GM23338 (cell line): Measurements from ENCODE around the gene RAB30. TPM values are rescaled to one million over a fixed set of nuclear protein-coding genes. Genes with fewer than 3 reads are reported as not detected.
A peak's percentile ranks its signal among the peaks of the same experiment; 100 is the strongest.
"Not testable (repeated sequence)": the region's sequence is repeated elsewhere in the genome, so short reads cannot be mapped to it uniquely, and the experiment has no call there.

Experiments used
- ATAC-seq: fragments of 200-7000 bp; cut with Tn5 transposase; 3 replicates; pipeline ENCODE4 v1.9.1; 2020
- DNase-seq: peaks from one replicate; pipeline ENCODE4 v3.0.0-alpha.2; 2015; ENCODE audit warnings: low spot score
- H2AFZ ChIP-seq: fragments of 200-600 bp; sonication (generic); 2 replicates; pipeline ENCODE4 v1.8.0; 2016; ENCODE audit warnings: antibody characterized with exemption, mild to moderate bottlenecking, moderate library complexity
- H3F3A ChIP-seq: fragments of 200-600 bp; sonication (generic); replicated peaks from 2 replicates; pipeline ENCODE4 v1.8.0; 2017; ENCODE audit warnings: antibody characterized with exemption, mixed run types, low read depth
- H3K27ac ChIP-seq: fragments of 200-600 bp; sonication (generic); 2 replicates; pipeline ENCODE4 v1.6.1; 2016; ENCODE audit warnings: low read depth
- H3K27me3 ChIP-seq: fragments of 200-600 bp; sonication (generic); 2 replicates; pipeline ENCODE4 v1.8.0; 2016; ENCODE audit warnings: mild to moderate bottlenecking, mixed run types, moderate library complexity; ENCODE audit not compliant: insufficient read depth
- H3K36me3 ChIP-seq: fragments of 200-600 bp; sonication (generic); 2 replicates; pipeline ENCODE4 v1.8.0; 2016; ENCODE audit warnings: mild to moderate bottlenecking; ENCODE audit not compliant: insufficient read depth
- H3K4me1 ChIP-seq: fragments of 200-600 bp; sonication (generic); 2 replicates; pipeline ENCODE4 v1.8.0; 2016; ENCODE audit warnings: mild to moderate bottlenecking, moderate library complexity; ENCODE audit not compliant: insufficient read depth
- H3K4me2 ChIP-seq: fragments of 200-600 bp; sonication (generic); 2 replicates; pipeline ENCODE4 v1.7.1; 2017; ENCODE audit warnings: mixed run types
- H3K4me3 ChIP-seq: fragments of 200-600 bp; sonication (generic); 2 replicates; pipeline ENCODE4 v1.6.1; 2016; ENCODE audit warnings: mixed run types
- H3K79me2 ChIP-seq: fragments of 200-600 bp; sonication (generic); replicated peaks from 2 replicates; pipeline ENCODE4 v1.8.0; 2017; ENCODE audit warnings: mild to moderate bottlenecking; ENCODE audit not compliant: insufficient read depth
- H3K9me2 ChIP-seq: fragments of 200-600 bp; sonication (generic); 2 replicates; pipeline ENCODE4 v1.8.0; 2017; ENCODE audit not compliant: insufficient read depth
- H4K20me1 ChIP-seq: fragments of 200-600 bp; sonication (generic); replicated peaks from 2 replicates; pipeline ENCODE4 v1.8.0; 2017; ENCODE audit warnings: mild to moderate bottlenecking; ENCODE audit not compliant: insufficient read depth
- H3K27ac Mint-ChIP-seq: 2 replicates; pipeline ENCODE4 v1.8.0; 2020; ENCODE audit warnings: inconsistent platforms, mild to moderate bottlenecking, moderate library complexity, mixed read lengths
- H3K27me3 Mint-ChIP-seq: 3 replicates; pipeline ENCODE4 v1.8.0; 2022; ENCODE audit warnings: low read depth, mild to moderate bottlenecking, moderate library complexity, mixed read lengths, inconsistent platforms; ENCODE audit not compliant: insufficient read depth, poor library complexity
- H3K36me3 Mint-ChIP-seq: 3 replicates; pipeline ENCODE4 v1.8.0; 2021; ENCODE audit warnings: low read depth, mild to moderate bottlenecking, inconsistent platforms, moderate library complexity, mixed read lengths
- H3K4me1 Mint-ChIP-seq: 3 replicates; pipeline ENCODE4 v1.8.0; 2020; ENCODE audit warnings: mild to moderate bottlenecking, inconsistent platforms, mixed read lengths
- H3K4me3 Mint-ChIP-seq: 3 replicates; pipeline ENCODE4 v1.8.0; 2021; ENCODE audit warnings: moderate library complexity, mild to moderate bottlenecking, inconsistent platforms, mixed read lengths
- H3K9me3 Mint-ChIP-seq: 3 replicates; pipeline ENCODE4 v1.8.0; 2020; ENCODE audit warnings: moderate library complexity, mild to moderate bottlenecking, inconsistent platforms, mixed read lengths
- CREB1 ChIP-seq: fragments of 250-450 bp; sonication (Bioruptor Pico); IDR thresholded peaks from 2 replicates; pipeline ENCODE4 v1.5.0; 2020; ENCODE audit warnings: low read depth, mild to moderate bottlenecking, moderate library complexity
- EZH2 ChIP-seq: fragments of 200-600 bp; sonication (generic); IDR thresholded peaks from one replicate; pipeline ENCODE4 v1.8.0; 2017; ENCODE audit warnings: antibody characterized with exemption, mild to moderate bottlenecking, low read depth; ENCODE audit not compliant: unreplicated experiment
- EZH2phosphoT487 ChIP-seq: fragments of 200-600 bp; sonication (generic); IDR thresholded peaks from one replicate; pipeline ENCODE4 v1.8.1; 2018; ENCODE audit warnings: antibody characterized with exemption; ENCODE audit not compliant: unreplicated experiment
- POLR2AphosphoS5 ChIP-seq: IDR thresholded peaks from 2 replicates; pipeline ENCODE4 v1.6.1; 2016; ENCODE audit warnings: antibody characterized with exemption, low read depth
- STAT1 ChIP-seq: IDR thresholded peaks from one replicate; pipeline ENCODE4 v1.6.1; 2016; ENCODE audit warnings: antibody characterized with exemption; ENCODE audit not compliant: unreplicated experiment
- ZNF114 ChIP-seq: fragments of 250-450 bp; sonication (Bioruptor Pico); IDR thresholded peaks from 2 replicates; pipeline ENCODE4 v1.5.0; 2020; ENCODE audit warnings: mild to moderate bottlenecking, moderate library complexity
- polyA plus RNA-seq: library from polyadenylated mRNA; unstranded; fragments of >200 nt; fragmentation: Nextera tagmentation; extraction: Ambion mirVana; gene quantifications from 2 replicates; pipeline ENCODE4 v1.2.1, GENCODE V29; 2016
- total RNA-seq: library from RNA; depleted of rRNA; stranded (reverse); fragments of >200 nt; shearing (Covaris generic); gene quantifications from 2 replicates; pipeline ENCODE4 v1.2.3, GENCODE V29; 2014
- TF ChIP-seq, protein P1 (sequence below): fragments of 250-450 bp; sonication (Bioruptor Pico); IDR thresholded peaks from 2 replicates; pipeline ENCODE4 v1.5.0; 2020; ENCODE audit warnings: mild to moderate bottlenecking, moderate library complexity
- TF ChIP-seq, protein P2 (sequence below), 2 experiments: fragments of 200-600 bp in 1 of 2; sonication (generic) in 1 of 2; conservative IDR thresholded peaks; 2 replicates each; pipeline versions ENCODE4 v1.5.1 to v1.6.1; 2016 to 2017; ENCODE audit warnings: antibody characterized with exemption in 2 of 2, low read depth in 2 of 2, mild to moderate bottlenecking in 2 of 2, moderate library complexity in 1 of 2

Gene RAB30
- total and polyA plus RNA-seq, 2 experiments from 2014 or later, result 3.3 to 6.6 TPM

DNA sequence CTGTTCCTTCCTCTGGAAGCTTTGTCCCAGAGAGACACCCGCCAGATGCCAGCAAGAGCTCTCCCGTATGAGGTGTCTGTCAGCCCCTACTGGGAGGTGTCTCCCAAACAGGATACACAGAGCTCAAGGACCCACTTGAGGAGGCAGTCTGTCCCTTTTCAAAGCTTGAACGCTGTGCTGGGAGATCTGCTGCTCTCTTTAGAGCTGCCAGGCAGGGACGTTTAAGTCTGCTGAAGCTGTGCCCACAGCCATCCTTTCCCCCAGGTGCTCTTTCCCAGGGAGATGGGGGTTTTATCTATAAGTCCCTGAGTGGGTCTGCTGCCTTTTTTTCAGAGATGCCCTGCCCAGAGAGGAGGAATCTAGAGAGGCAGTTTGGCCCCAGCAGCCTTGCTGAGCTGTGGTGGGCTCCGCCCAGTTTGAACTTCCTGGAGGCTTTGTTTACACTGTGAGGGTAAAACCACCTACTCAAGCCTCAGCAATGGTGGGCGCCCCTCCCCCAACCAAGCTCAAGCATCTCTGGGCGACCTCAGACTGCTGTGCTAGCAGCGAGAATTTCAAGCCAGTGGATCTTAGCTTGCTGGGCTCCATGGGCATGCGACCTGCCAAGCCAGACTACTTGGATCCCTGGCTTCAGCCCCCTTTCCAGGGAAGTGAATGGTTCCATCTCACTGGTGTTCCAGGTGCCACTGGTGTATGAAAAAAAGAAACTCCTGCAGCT is 115.8 kb downstream of the RAB30 start:
- H3K27me3 ChIP-seq, H3K4me1 ChIP-seq, H4K20me1 ChIP-seq, H3F3A ChIP-seq, H3K79me2 ChIP-seq, H3K4me3 Mint-ChIP-seq, H3K27me3 Mint-ChIP-seq, H3K27ac Mint-ChIP-seq, H3K36me3 ChIP-seq, H3K27ac ChIP-seq: not testable (repeated sequence)
- peaks cover 36% of the 10 kb centered on the region for H3K9me3 Mint-ChIP-seq
- H3K36me3 Mint-ChIP-seq, result peaks cover 14% of the 10 kb centered on the region; the same call in 2 of the 3 replicates
- DNase-seq (peak; percentile 56), ATAC-seq (peak; percentile 62)
- Histone ChIP-seq H3K9me2 (peaks cover 20% of the 10 kb centered on the region; the same call in 1 of the 2 replicates), H3K4me3 (peak overlapping the region; percentile 29; the same call in 1 of the 2 replicates), H2AFZ (peak overlapping the region; percentile 97), H3K4me2 (peak overlapping the region; percentile 49)
- peaks cover 10% of the 10 kb centered on the region; the same call in 2 of the 3 replicates for H3K4me1 Mint-ChIP-seq

DNA sequence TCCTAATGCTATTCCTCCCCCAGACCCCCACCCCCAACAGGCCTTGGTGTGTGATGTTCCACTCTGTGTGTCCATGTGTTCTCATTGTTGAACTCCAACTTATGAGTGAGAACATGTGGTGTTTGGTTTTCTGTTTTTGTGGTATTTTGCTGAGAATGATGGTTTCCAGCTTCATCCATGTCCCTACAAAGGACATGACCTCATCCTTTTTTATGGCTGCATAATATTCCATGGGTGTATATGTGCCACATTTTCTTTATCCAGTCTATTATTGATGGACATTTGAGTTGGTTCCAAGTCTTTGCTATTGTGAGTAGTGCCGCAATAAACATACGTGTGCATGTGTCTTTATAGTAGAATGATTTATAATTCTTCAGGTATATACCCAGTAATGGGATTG is 121.2 kb downstream of the RAB30 start:
- not testable (repeated sequence) for H3K27ac Mint-ChIP-seq, DNase-seq, H2AFZ ChIP-seq, H3K4me2 ChIP-seq, H3K36me3 ChIP-seq, H3K4me1 ChIP-seq, H3K79me2 ChIP-seq, H3F3A ChIP-seq, H3K4me3 Mint-ChIP-seq, H3K27me3 Mint-ChIP-seq, H4K20me1 ChIP-seq, H3K27me3 ChIP-seq, H3K4me3 ChIP-seq, H3K27ac ChIP-seq, H3K9me2 ChIP-seq, H3K4me1 Mint-ChIP-seq, ATAC-seq
- H3K9me3 Mint-ChIP-seq, result peaks cover 26% of the 10 kb centered on the region
- peaks cover 13% of the 10 kb centered on the region; the same call in 2 of the 3 replicates for H3K36me3 Mint-ChIP-seq

DNA sequence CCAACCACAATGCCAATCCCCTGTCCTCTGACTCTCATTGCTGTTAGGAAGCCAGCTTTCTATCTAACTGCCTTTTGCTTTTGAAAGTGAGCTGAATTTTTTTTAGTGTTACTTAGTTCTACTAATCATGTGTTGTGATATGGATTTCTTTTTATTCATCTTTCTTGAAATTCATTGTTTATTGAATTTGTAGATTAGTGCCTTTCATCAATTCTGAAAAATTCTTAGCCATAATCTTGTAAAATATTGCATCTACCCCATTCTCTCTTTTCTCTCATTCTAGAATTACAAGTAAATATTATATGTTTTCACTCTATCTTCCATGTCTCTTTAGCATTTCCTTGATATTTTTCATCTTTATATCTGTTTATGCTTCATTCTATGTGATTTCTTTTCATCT is 122.3 kb downstream of the RAB30 start:
- ATAC-seq (no peak), DNase-seq (no peak)
- no peaks in the 10 kb centered on the region for H3K27me3 Mint-ChIP-seq
- peaks cover 15% of the 10 kb centered on the region for H3K9me3 Mint-ChIP-seq
- no peak overlapping the region for H3K4me3 ChIP-seq
- H3K36me3 ChIP-seq, result 0 out of 2 replicates have a peak, but pooled peaks cover 3% of the 10 kb centered on the region
- no peaks in the 10 kb centered on the region for H3F3A ChIP-seq
- no peak overlapping the region for H2AFZ ChIP-seq
- H3K79me2 ChIP-seq, result no peaks in the 10 kb centered on the region
- H3K36me3 Mint-ChIP-seq, result peaks cover 9% of the 10 kb centered on the region; the same call in 1 of the 3 replicates
- H3K4me1 ChIP-seq, result no peaks in the 10 kb centered on the region
- no peaks in the 10 kb centered on the region for H4K20me1 ChIP-seq
- H3K4me1 Mint-ChIP-seq, result no peaks in the 10 kb centered on the region
- H3K27me3 ChIP-seq, result no peaks in the 10 kb centered on the region
- H3K27ac Mint-ChIP-seq, result no peak overlapping the region
- no peak overlapping the region for H3K27ac ChIP-seq
- no peak overlapping the region for H3K4me3 Mint-ChIP-seq
- H3K4me2 ChIP-seq, result no peak overlapping the region
- H3K9me2 ChIP-seq, result no peaks in the 10 kb centered on the region
- TF ChIP-seq STAT1, result no peak
- TF ChIP-seq, protein P1, sequence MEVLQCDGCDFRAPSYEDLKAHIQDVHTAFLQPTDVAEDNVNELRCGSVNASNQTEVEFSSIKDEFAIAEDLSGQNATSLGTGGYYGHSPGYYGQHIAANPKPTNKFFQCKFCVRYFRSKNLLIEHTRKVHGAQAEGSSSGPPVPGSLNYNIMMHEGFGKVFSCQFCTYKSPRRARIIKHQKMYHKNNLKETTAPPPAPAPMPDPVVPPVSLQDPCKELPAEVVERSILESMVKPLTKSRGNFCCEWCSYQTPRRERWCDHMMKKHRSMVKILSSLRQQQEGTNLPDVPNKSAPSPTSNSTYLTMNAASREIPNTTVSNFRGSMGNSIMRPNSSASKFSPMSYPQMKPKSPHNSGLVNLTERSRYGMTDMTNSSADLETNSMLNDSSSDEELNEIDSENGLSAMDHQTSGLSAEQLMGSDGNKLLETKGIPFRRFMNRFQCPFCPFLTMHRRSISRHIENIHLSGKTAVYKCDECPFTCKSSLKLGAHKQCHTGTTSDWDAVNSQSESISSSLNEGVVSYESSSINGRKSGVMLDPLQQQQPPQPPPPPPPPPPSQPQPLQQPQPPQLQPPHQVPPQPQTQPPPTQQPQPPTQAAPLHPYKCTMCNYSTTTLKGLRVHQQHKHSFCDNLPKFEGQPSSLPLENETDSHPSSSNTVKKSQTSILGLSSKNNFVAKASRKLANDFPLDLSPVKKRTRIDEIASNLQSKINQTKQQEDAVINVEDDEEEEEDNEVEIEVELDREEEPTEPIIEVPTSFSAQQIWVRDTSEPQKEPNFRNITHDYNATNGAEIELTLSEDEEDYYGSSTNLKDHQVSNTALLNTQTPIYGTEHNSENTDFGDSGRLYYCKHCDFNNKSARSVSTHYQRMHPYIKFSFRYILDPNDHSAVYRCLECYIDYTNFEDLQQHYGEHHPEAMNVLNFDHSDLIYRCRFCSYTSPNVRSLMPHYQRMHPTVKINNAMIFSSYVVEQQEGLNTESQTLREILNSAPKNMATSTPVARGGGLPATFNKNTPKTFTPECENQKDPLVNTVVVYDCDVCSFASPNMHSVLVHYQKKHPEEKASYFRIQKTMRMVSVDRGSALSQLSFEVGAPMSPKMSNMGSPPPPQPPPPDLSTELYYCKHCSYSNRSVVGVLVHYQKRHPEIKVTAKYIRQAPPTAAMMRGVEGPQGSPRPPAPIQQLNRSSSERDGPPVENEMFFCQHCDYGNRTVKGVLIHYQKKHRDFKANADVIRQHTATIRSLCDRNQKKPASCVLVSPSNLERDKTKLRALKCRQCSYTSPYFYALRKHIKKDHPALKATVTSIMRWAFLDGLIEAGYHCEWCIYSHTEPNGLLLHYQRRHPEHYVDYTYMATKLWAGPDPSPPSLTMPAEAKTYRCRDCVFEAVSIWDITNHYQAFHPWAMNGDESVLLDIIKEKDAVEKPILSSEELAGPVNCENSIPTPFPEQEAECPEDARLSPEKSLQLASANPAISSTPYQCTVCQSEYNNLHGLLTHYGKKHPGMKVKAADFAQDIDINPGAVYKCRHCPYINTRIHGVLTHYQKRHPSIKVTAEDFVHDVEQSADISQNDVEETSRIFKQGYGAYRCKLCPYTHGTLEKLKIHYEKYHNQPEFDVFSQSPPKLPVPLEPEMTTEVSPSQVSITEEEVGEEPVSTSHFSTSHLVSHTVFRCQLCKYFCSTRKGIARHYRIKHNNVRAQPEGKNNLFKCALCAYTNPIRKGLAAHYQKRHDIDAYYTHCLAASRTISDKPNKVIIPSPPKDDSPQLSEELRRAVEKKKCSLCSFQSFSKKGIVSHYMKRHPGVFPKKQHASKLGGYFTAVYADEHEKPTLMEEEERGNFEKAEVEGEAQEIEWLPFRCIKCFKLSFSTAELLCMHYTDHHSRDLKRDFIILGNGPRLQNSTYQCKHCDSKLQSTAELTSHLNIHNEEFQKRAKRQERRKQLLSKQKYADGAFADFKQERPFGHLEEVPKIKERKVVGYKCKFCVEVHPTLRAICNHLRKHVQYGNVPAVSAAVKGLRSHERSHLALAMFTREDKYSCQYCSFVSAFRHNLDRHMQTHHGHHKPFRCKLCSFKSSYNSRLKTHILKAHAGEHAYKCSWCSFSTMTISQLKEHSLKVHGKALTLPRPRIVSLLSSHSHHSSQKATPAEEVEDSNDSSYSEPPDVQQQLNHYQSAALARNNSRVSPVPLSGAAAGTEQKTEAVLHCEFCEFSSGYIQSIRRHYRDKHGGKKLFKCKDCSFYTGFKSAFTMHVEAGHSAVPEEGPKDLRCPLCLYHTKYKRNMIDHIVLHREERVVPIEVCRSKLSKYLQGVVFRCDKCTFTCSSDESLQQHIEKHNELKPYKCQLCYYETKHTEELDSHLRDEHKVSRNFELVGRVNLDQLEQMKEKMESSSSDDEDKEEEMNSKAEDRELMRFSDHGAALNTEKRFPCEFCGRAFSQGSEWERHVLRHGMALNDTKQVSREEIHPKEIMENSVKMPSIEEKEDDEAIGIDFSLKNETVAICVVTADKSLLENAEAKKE (CRISPR knock-in tag), result no peak
- TF ChIP-seq EZH2, result no peak
- TF ChIP-seq POLR2AphosphoS5, result no peak
- TF ChIP-seq, protein P2, sequence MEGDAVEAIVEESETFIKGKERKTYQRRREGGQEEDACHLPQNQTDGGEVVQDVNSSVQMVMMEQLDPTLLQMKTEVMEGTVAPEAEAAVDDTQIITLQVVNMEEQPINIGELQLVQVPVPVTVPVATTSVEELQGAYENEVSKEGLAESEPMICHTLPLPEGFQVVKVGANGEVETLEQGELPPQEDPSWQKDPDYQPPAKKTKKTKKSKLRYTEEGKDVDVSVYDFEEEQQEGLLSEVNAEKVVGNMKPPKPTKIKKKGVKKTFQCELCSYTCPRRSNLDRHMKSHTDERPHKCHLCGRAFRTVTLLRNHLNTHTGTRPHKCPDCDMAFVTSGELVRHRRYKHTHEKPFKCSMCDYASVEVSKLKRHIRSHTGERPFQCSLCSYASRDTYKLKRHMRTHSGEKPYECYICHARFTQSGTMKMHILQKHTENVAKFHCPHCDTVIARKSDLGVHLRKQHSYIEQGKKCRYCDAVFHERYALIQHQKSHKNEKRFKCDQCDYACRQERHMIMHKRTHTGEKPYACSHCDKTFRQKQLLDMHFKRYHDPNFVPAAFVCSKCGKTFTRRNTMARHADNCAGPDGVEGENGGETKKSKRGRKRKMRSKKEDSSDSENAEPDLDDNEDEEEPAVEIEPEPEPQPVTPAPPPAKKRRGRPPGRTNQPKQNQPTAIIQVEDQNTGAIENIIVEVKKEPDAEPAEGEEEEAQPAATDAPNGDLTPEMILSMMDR (conservative IDR thresholded peaks at IDR 0.05; ENCODE audit: low read depth in 2 of 2), result no peak
- no peak for TF ChIP-seq ZNF114 (CRISPR knock-in tag)
- no peak for TF ChIP-seq CREB1 (CRISPR knock-in tag)
- TF ChIP-seq EZH2phosphoT487, result no peak
